Stimulated activated CD8-positive, alpha-beta memory T cell treated with anti-CD3 and anti-CD28 coated beads, Interleukin-7, amount 100 ng/mL, for 1 hour (primary cell): ENCODE results near the gene CENPU.

Experiments
- DNase-seq, 2 donors: peaks; one replicate each; pipeline ENCODE4 v3.0.0-alpha.2; 2020; ENCODE audit warnings: low read depth in 2 of 2

Gene CENPU

GRCh38 chr4:184712322-184712721 is 21.6 kb downstream of the CENPU start:
- no peak for DNase-seq

GRCh38 chr4:184706453-184706852 is 27.4 kb downstream of the CENPU start:
- DNase-seq, result no peak

- DNase-seq, result no peak
Measured at GRCh38 chr4:184705692-184706091, 28.2 kb downstream of the CENPU start.

GRCh38 chr4:184702114-184702513 is 31.8 kb downstream of the CENPU start:
- DNase-seq, result no peak

- DNase-seq, result no peak
Measured at GRCh38 chr4:184699941-184700340, 34.0 kb downstream of the CENPU start.

- no peak for DNase-seq
Measured at GRCh38 chr4:184697956-184698355, 35.9 kb downstream of the CENPU start.

GRCh38 chr4:184695178-184695896 is 38.6 kb downstream of the CENPU start:
- no peak for DNase-seq

GRCh38 chr4:184694412-184694956 is 39.4 kb downstream of the CENPU start:
- DNase-seq, result no peak

GRCh38 chr4:184693056-184693455 is 40.8 kb downstream of the CENPU start:
- DNase-seq, result no peak

- no peak for DNase-seq
Measured at GRCh38 chr4:184689681-184690080, 44.2 kb downstream of the CENPU start.

GRCh38 chr4:184688447-184688846 is 45.4 kb downstream of the CENPU start:
- no peak for DNase-seq

GRCh38 chr4:184688005-184688404 is 45.9 kb downstream of the CENPU start:
- no peak for DNase-seq

GRCh38 chr4:184684491-184685189 is 49.3 kb downstream of the CENPU start:
- DNase-seq, result no peak

GRCh38 chr4:184681916-184682315 is 52.0 kb downstream of the CENPU start:
- DNase-seq, result no peak

- DNase-seq, result no peak
Measured at GRCh38 chr4:184680698-184681097, 53.2 kb downstream of the CENPU start.

GRCh38 chr4:184675821-184676492 is 57.9 kb downstream of the CENPU start:
- no peak for DNase-seq

GRCh38 chr4:184675018-184675417 is 58.9 kb downstream of the CENPU start:
- no peak for DNase-seq

- DNase-seq, result no peak
Measured at GRCh38 chr4:184674011-184674410, 59.9 kb downstream of the CENPU start.

GRCh38 chr4:184672741-184673140 is 61.2 kb downstream of the CENPU start:
- DNase-seq, result no peak

GRCh38 chr4:184671101-184671500 is 62.8 kb downstream of the CENPU start:
- no peak for DNase-seq

GRCh38 chr4:184669251-184669650 is 64.6 kb downstream of the CENPU start:
- no peak for DNase-seq

- DNase-seq, result no peak
Measured at GRCh38 chr4:184668511-184669114, 65.3 kb downstream of the CENPU start.
